H1 (cell line): Measurements from ENCODE around the gene SRPX.

Source experiments
- BRCA1 ChIP-seq: IDR thresholded peaks from 2 replicates; pipeline ENCODE4 v1.6.1; 2012; ENCODE audit warnings: low read depth, low read length, improper control_type of control experiment
- CHD2 ChIP-seq: IDR thresholded peaks from 2 replicates; pipeline ENCODE4 v1.6.1; 2012; ENCODE audit warnings: low read length, improper control_type of control experiment
- EP300 ChIP-seq, 2 experiments: IDR thresholded peaks; 1 replicate in 1 of 2; 2 replicates in 1 of 2; pipeline ENCODE4 v1.6.1; 2011 to 2012; ENCODE audit warnings: low read depth in 2 of 2, low read length in 2 of 2, mild to moderate bottlenecking in 2 of 2, borderline replicate concordance in 1 of 2, inconsistent platforms in 1 of 2, moderate library complexity in 1 of 2
- EZH2 ChIP-seq: fragments of 200-600 bp; sonication (generic); IDR thresholded peaks from 2 replicates; pipeline ENCODE4 v1.7.1; 2012; ENCODE audit warnings: low read depth, mild to moderate bottlenecking, moderate library complexity, low read length, inconsistent platforms; ENCODE audit not compliant: severe bottlenecking
- GABPA ChIP-seq: IDR thresholded peaks from 2 replicates; pipeline ENCODE4 v1.6.1; 2011; ENCODE audit warnings: mild to moderate bottlenecking, low read length, moderate library complexity, borderline replicate concordance; ENCODE audit not compliant: insufficient read depth
- JUND ChIP-seq: IDR thresholded peaks from 2 replicates; pipeline ENCODE4 v1.6.1; 2011; ENCODE audit warnings: mild to moderate bottlenecking, improper control_type of control experiment, low read length
- KDM1A ChIP-seq: fragments of 200-600, 300-600 bp; sonication (generic); IDR thresholded peaks from 2 replicates; pipeline ENCODE4 v1.7.1; 2016; ENCODE audit warnings: mild to moderate bottlenecking, low read length, borderline replicate concordance
- POLR2A ChIP-seq, 2 experiments: IDR thresholded peaks; 1 replicate in 1 of 2; 2 replicates in 1 of 2; pipeline ENCODE4 v1.6.1; 2011; ENCODE audit warnings: low read depth in 2 of 2, low read length in 2 of 2, mild to moderate bottlenecking in 2 of 2; ENCODE audit errors: control extremely low read depth in 1 of 2
- POLR2AphosphoS5 ChIP-seq: IDR thresholded peaks from 2 replicates; pipeline ENCODE4 v1.6.1; 2011; ENCODE audit warnings: low read depth, low read length
- TAF1 ChIP-seq: IDR thresholded peaks from 2 replicates; pipeline ENCODE4 v1.6.1; 2011; ENCODE audit warnings: mild to moderate bottlenecking, low read depth, low read length
- TBP ChIP-seq: IDR thresholded peaks from 2 replicates; pipeline ENCODE4 v1.6.1; 2011; ENCODE audit warnings: low read depth, low read length, improper control_type of control experiment
- TCF12 ChIP-seq: IDR thresholded peaks from 2 replicates; pipeline ENCODE4 v1.6.1; 2011; ENCODE audit warnings: low read depth, mild to moderate bottlenecking, low read length
- TF ChIP-seq, protein P1 (sequence below), 3 experiments: IDR thresholded peaks; 1 replicate in 2 of 3; 2 replicates in 1 of 3; pipeline versions ENCODE4 v1.5.1 to v1.6.1; 2011; ENCODE audit warnings: low read length in 3 of 3, mild to moderate bottlenecking in 3 of 3, inconsistent platforms in 2 of 3, low read depth in 1 of 3, moderate library complexity in 1 of 3; ENCODE audit not compliant: insufficient read depth in 1 of 3; ENCODE audit errors: control extremely low read depth in 1 of 3

DNA sequence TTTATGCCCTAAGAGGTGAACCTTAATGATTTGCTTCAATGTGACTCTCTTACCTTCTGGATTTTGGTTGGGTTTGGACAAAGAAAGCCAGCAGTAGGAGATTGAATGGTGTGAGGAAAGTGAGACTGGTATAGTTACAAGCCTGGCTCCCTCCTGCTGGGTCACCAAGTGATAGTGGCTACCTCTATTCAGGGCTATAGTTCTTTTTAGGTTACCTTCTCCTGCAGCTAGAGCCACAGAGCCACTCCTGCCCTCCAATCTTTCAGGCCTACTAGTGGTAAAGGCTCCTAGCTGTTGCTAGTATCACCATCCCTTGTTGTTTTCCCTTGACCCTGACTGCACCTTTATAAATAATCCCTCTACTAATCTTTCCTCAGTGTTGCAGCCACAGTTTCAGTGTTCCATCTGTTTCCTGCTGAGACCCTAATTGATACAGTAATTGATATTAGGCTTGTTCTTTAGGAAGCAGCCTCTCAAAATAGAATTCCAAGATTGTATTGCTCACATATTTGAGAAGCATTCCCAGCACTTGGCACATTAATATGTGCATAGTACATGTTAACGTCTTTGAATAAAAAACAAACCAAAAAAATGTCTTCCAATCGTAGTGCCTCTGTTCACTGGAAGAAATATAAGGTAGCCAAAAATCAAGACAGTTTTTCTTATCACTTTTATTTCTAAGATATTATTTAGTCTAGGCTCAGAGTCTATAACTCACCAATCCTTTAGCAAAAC is 82.3 kb downstream of the SRPX start:
- TF ChIP-seq, protein P1, sequence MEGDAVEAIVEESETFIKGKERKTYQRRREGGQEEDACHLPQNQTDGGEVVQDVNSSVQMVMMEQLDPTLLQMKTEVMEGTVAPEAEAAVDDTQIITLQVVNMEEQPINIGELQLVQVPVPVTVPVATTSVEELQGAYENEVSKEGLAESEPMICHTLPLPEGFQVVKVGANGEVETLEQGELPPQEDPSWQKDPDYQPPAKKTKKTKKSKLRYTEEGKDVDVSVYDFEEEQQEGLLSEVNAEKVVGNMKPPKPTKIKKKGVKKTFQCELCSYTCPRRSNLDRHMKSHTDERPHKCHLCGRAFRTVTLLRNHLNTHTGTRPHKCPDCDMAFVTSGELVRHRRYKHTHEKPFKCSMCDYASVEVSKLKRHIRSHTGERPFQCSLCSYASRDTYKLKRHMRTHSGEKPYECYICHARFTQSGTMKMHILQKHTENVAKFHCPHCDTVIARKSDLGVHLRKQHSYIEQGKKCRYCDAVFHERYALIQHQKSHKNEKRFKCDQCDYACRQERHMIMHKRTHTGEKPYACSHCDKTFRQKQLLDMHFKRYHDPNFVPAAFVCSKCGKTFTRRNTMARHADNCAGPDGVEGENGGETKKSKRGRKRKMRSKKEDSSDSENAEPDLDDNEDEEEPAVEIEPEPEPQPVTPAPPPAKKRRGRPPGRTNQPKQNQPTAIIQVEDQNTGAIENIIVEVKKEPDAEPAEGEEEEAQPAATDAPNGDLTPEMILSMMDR (IDR thresholded peaks at IDR 0.05; ENCODE audit: control extremely low read depth in 1 of 3, insufficient read depth in 1 of 3, low read depth in 1 of 3, low read length in 3 of 3): no peak
- TF ChIP-seq CHD2 (no peak), BRCA1 (no peak), TBP (no peak), TAF1 (no peak), JUND (no peak), KDM1A (no peak), EP300 (IDR thresholded peaks at IDR 0.05; ENCODE audit: borderline replicate concordance in 1 of 2, low read depth in 2 of 2, low read length in 2 of 2) (no peak), GABPA (no peak), EZH2 (no peak), TCF12 (no peak), POLR2A (IDR thresholded peaks at IDR 0.05; ENCODE audit: control extremely low read depth in 1 of 2, low read depth in 2 of 2, low read length in 2 of 2) (no peak), POLR2AphosphoS5 (no peak)
